H1 (cell line): Measurements from ENCODE around the gene PLEKHG3. TPM values are rescaled to one million over a fixed set of nuclear protein-coding genes. Genes with fewer than 3 reads are reported as not detected.

Experiments
- CTCF ChIA-PET: fragments of 300-600 bp; sonication (Branson Sonifier 250); formaldehyde crosslinking; loops from one replicate; lab custom pipeline; 2021; ENCODE audit not compliant: partially characterized antibody; lab: Charles Lee
- POLR2A ChIA-PET: fragments of 300-600 bp; sonication (Branson Sonifier 250); formaldehyde crosslinking; loops from one replicate; lab custom pipeline; 2021; ENCODE audit warnings: inconsistent platforms; ENCODE audit not compliant: partially characterized antibody; lab: Charles Lee
- DNase-seq, 2 experiments: peaks; one replicate each; pipeline versions ENCODE4 v3.0.0 to v3.0.0-alpha.2; 2010 to 2022; ENCODE audit warnings: low spot score in 2 of 2, low read depth in 1 of 2, mixed read lengths in 1 of 2
- FAIRE-seq: peaks from 2 replicates; lab custom pipeline; 2011; peaks lifted over from hg19 to GRCh38; lab: Jason Lieb, UNC
- H2AFZ ChIP-seq: 2 replicates; pipeline ENCODE4 v1.8.1; 2012; ENCODE audit warnings: low read length, inconsistent platforms
- H2AK5ac ChIP-seq: 2 replicates; pipeline ENCODE4 v1.6.1; 2013; ENCODE audit warnings: low read depth, low read length
- H2BK120ac ChIP-seq: replicated peaks from 2 replicates; pipeline ENCODE3; 2013; ENCODE audit warnings: low read depth, low read length, inconsistent platforms
- H2BK12ac ChIP-seq: 2 replicates; pipeline ENCODE4 v1.6.1; 2013; ENCODE audit warnings: low read depth, low read length
- H2BK15ac ChIP-seq: 2 replicates; pipeline ENCODE4 v1.6.1; 2013; ENCODE audit warnings: low read length
- H2BK20ac ChIP-seq: 2 replicates; pipeline ENCODE4 v1.6.1; 2013; ENCODE audit warnings: low read length
- H2BK5ac ChIP-seq: 2 replicates; pipeline ENCODE4 v1.6.1; 2013; ENCODE audit warnings: low read depth, low read length
- H3K14ac ChIP-seq: 2 replicates; pipeline ENCODE4 v1.6.1; 2013; ENCODE audit warnings: inconsistent platforms; ENCODE audit not compliant: insufficient read length
- H3K18ac ChIP-seq: 2 replicates; pipeline ENCODE4 v1.6.1; 2013; ENCODE audit warnings: low read length; ENCODE audit errors: extremely low read depth
- H3K23ac ChIP-seq: 2 replicates; pipeline ENCODE4 v1.6.1; 2013; ENCODE audit warnings: inconsistent platforms; ENCODE audit not compliant: insufficient read length
- H3K23me2 ChIP-seq: 2 replicates; pipeline ENCODE4 v1.6.1; 2013; ENCODE audit warnings: low read depth, low read length
- H3K27ac ChIP-seq: 2 replicates; pipeline ENCODE4 v1.6.1; 2011; ENCODE audit warnings: low read depth, low read length, inconsistent platforms
- H3K27me3 ChIP-seq, 4 experiments: replicated peaks in 1 of 4; 1 replicate in 1 of 4; 2 replicates in 3 of 4; pipeline versions ENCODE4 v1.6.1 to v1.8.1; 2011 to 2013; ENCODE audit warnings: low read length in 3 of 4, mild to moderate bottlenecking in 3 of 4, inconsistent platforms in 2 of 4, mixed read lengths in 2 of 4, moderate library complexity in 1 of 4; ENCODE audit not compliant: control insufficient read depth in 3 of 4, insufficient read depth in 3 of 4; ENCODE audit errors: extremely low read depth in 1 of 4
- H3K36me3 ChIP-seq, 4 experiments: 2 replicates each; pipeline versions ENCODE4 v1.6.1 to v1.8.1; 2011 to 2013; ENCODE audit warnings: mild to moderate bottlenecking in 4 of 4, low read length in 3 of 4, moderate library complexity in 2 of 4, control low read depth in 1 of 4, inconsistent platforms in 1 of 4; ENCODE audit not compliant: insufficient read depth in 4 of 4, control insufficient read depth in 2 of 4
- H3K4ac ChIP-seq: replicated peaks from 2 replicates; pipeline ENCODE3; 2013; ENCODE audit warnings: low read length, low read depth, mixed read lengths, inconsistent platforms; ENCODE audit not compliant: insufficient read length
- H3K4me1 ChIP-seq, 4 experiments: replicated peaks in 1 of 4; 1 replicate in 1 of 4; 2 replicates in 3 of 4; pipeline versions ENCODE4 v1.6.1 to v1.8.1; 2011 to 2013; ENCODE audit warnings: low read length in 3 of 4, inconsistent platforms in 2 of 4, mixed read lengths in 1 of 4; ENCODE audit not compliant: insufficient read depth in 4 of 4, control insufficient read depth in 3 of 4
- H3K4me2 ChIP-seq, 2 experiments: 2 replicates each; pipeline versions ENCODE4 v1.6.1 to v1.8.1; 2011 to 2013; ENCODE audit warnings: low read depth in 2 of 2, low read length in 2 of 2, control low read depth in 1 of 2, inconsistent platforms in 1 of 2, mild to moderate bottlenecking in 1 of 2; ENCODE audit not compliant: insufficient read depth in 1 of 2
- H3K4me3 ChIP-seq, 4 experiments: fragments of 200-600, 300-600 bp in 1 of 4; sonication (generic), shearing (Covaris generic), sonication (Bioruptor Twin) in 1 of 4; 2 replicates each; pipeline versions ENCODE4 v1.5.1 to v1.8.1; 2011 to 2016; ENCODE audit warnings: low read length in 4 of 4, low read depth in 3 of 4, control low read depth in 2 of 4, inconsistent platforms in 2 of 4, mild to moderate bottlenecking in 2 of 4, mixed read lengths in 1 of 4, moderate library complexity in 1 of 4; ENCODE audit not compliant: insufficient read depth in 2 of 4; ENCODE audit errors: extremely low read depth in 1 of 4
- H3K56ac ChIP-seq: replicated peaks from 2 replicates; pipeline ENCODE3; 2013; ENCODE audit warnings: low read depth, mild to moderate bottlenecking, mixed read lengths, low read length, inconsistent platforms; ENCODE audit not compliant: insufficient read length
- H3K79me1 ChIP-seq: 2 replicates; pipeline ENCODE4 v1.6.1; 2013; ENCODE audit warnings: low read depth, low read length, control low read depth
- H3K79me2 ChIP-seq, 2 experiments: 2 replicates each; pipeline versions ENCODE4 v1.6.1 to v1.8.1; 2012 to 2013; ENCODE audit warnings: low read length in 2 of 2, mild to moderate bottlenecking in 2 of 2, inconsistent platforms in 1 of 2; ENCODE audit not compliant: insufficient read depth in 2 of 2, control insufficient read depth in 1 of 2
- H3K9ac ChIP-seq, 4 experiments: replicated peaks in 1 of 4; 1 replicate in 1 of 4; 2 replicates in 3 of 4; pipeline versions ENCODE4 v1.6.1 to v1.8.1; 2011 to 2013; ENCODE audit warnings: low read depth in 3 of 4, low read length in 3 of 4, control low read depth in 2 of 4, mild to moderate bottlenecking in 2 of 4, moderate library complexity in 2 of 4, inconsistent platforms in 1 of 4; ENCODE audit errors: extremely low read depth in 1 of 4
- H3K9me3 ChIP-seq, 2 experiments: 2 replicates each; pipeline versions ENCODE4 v1.6.1 to v1.8.1; 2012 to 2013; ENCODE audit warnings: mild to moderate bottlenecking in 2 of 2, moderate library complexity in 2 of 2, control low read depth in 1 of 2, inconsistent platforms in 1 of 2, low read depth in 1 of 2, low read length in 1 of 2, mixed read lengths in 1 of 2; ENCODE audit not compliant: insufficient read depth in 2 of 2
- H4K20me1 ChIP-seq, 2 experiments: replicated peaks in 1 of 2; 2 replicates each; pipeline versions ENCODE3 to v1.8.1; 2011 to 2013; ENCODE audit warnings: inconsistent platforms in 2 of 2, low read length in 2 of 2, mild to moderate bottlenecking in 1 of 2; ENCODE audit not compliant: insufficient read depth in 2 of 2, control insufficient read depth in 1 of 2
- H4K5ac ChIP-seq: 2 replicates; pipeline ENCODE4 v1.6.1; 2013; ENCODE audit warnings: low read length, low read depth, mixed read lengths, inconsistent platforms; ENCODE audit not compliant: insufficient read length
- H4K8ac ChIP-seq: 2 replicates; pipeline ENCODE4 v1.8.0; 2013; ENCODE audit warnings: mild to moderate bottlenecking, moderate library complexity, low read length, inconsistent platforms; ENCODE audit not compliant: insufficient read depth; ENCODE audit errors: extremely low read depth
- H4K91ac ChIP-seq: replicated peaks from 2 replicates; pipeline ENCODE3; 2013; ENCODE audit warnings: low read length, mixed read lengths, inconsistent platforms; ENCODE audit not compliant: insufficient read length
- BACH1 ChIP-seq: IDR thresholded peaks from 2 replicates; pipeline ENCODE4 v1.6.1; 2012; ENCODE audit warnings: low read length, improper control_type of control experiment
- CBX8 ChIP-seq: fragments of 300-800, 300-1000 bp; sonication (generic); IDR thresholded peaks from 2 replicates; pipeline ENCODE4 v1.7.1; 2016; ENCODE audit warnings: low read depth, low read length, borderline replicate concordance
- E2F6 ChIP-seq: IDR thresholded peaks from 2 replicates; pipeline ENCODE4 v1.6.1; 2012; ENCODE audit warnings: inconsistent platforms
- JUND ChIP-seq: IDR thresholded peaks from 2 replicates; pipeline ENCODE4 v1.6.1; 2011; ENCODE audit warnings: mild to moderate bottlenecking, improper control_type of control experiment, low read length
- MAFK ChIP-seq: IDR thresholded peaks from 2 replicates; pipeline ENCODE4 v1.6.1; 2012; ENCODE audit warnings: low read depth, mild to moderate bottlenecking, improper control_type of control experiment, low read length
- RNF2 ChIP-seq: fragments of 200-900, 300-1000 bp; sonication (generic); IDR thresholded peaks from 2 replicates; pipeline ENCODE4 v1.7.1; 2016; ENCODE audit warnings: borderline replicate concordance, low read depth, mild to moderate bottlenecking, antibody characterized with exemption, low read length; ENCODE audit not compliant: poor library complexity, severe bottlenecking; ENCODE audit errors: missing control alignments
- SUZ12 ChIP-seq: fragments of 200-600 bp; sonication (generic); IDR thresholded peaks from 2 replicates; pipeline ENCODE4 v1.6.1; 2012; ENCODE audit warnings: mild to moderate bottlenecking, inconsistent platforms, low read length, moderate library complexity, mixed read lengths
- ZNF274 ChIP-seq: IDR thresholded peaks from 2 replicates; pipeline ENCODE4 v1.7.0; 2012; ENCODE audit warnings: low read length, borderline replicate concordance; ENCODE audit errors: extremely low read depth
- WGBS, 2 experiments: shearing (Covaris generic) in 1 of 2; methylation state at CpG; one replicate each; pipeline versions ENCODE4 v1.1.6 to v1.1.7; 2013 to 2015; ENCODE audit warnings: low lambda C conversion rate in 2 of 2, mixed read lengths in 2 of 2, inconsistent platforms in 1 of 2, low coverage in 1 of 2, missing lambda C conversion rate in 1 of 2; ENCODE audit not compliant: insufficient replicate concordance in 2 of 2, insufficient coverage in 1 of 2, insufficient read length in 1 of 2; ENCODE audit errors: extremely low coverage in 1 of 2, missing lambda C conversion rate in 1 of 2; 5-methylcytosine and 5-hydroxymethylcytosine counted together
- polyA plus RNA-seq, 7 experiments: library from polyadenylated mRNA; depleted of rRNA in 3 of 7; stranded (reverse) in 5 of 7; unstranded in 2 of 7; fragments of >200 nt in 5 of 7; fragments of 200-250 nt in 2 of 7; gene quantifications; 1 replicate in 5 of 7; 2 replicates in 1 of 7; 4 replicates in 1 of 7; pipeline versions ENCODE4 v1.2.1 to v1.2.3, GENCODE V29; 2011 to 2013; ENCODE audit warnings: missing spikeins in 2 of 7, mixed read lengths in 2 of 7
- total RNA-seq: library from RNA; stranded (reverse); fragmentation: NEBNext Ultra II Directional; extraction: Animal tissue kit (Norgen Biotek cat#: 25700); gene quantifications from 2 replicates; pipeline ENCODE4 v1.2.1, GENCODE V29; 2021

Gene PLEKHG3
- total and polyA plus RNA-seq, 2 of the 8 experiments (the other 6 are each of a cell fraction or from before 2014, with no cell fraction given) = 43.4 to 90.6 TPM

- Histone ChIP-seq H2BK20ac (no peak overlapping the region), H3K4me2 (no peak overlapping the region), H4K5ac (no peak overlapping the region), H3K79me2 (no peaks in the 10 kb centered on the region), H3K4me1 (no peaks in the 10 kb centered on the region), H3K27me3 (no peaks in the 10 kb centered on the region), H2BK120ac (no peak overlapping the region), H2AK5ac (no peak overlapping the region), H3K14ac (no peak overlapping the region), H2BK12ac (no peak overlapping the region), H3K23ac (no peak overlapping the region), H3K79me1 (no peaks in the 10 kb centered on the region), H3K23me2 (no peaks in the 10 kb centered on the region), H2AFZ (no peak overlapping the region), H3K9ac (no peak overlapping the region), H3K9me3 (peaks cover 15 to 26% of the 10 kb centered on the region in 2 experiments), H3K27ac (no peak overlapping the region), H3K4me3 (no peak overlapping the region), H4K91ac (no peak overlapping the region), H2BK15ac (no peak overlapping the region), H3K4ac (no peak overlapping the region), H2BK5ac (no peak overlapping the region), H3K18ac (no peak overlapping the region), H3K36me3 (no peaks in the 10 kb centered on the region), H3K56ac (no peak overlapping the region), H4K8ac (peak overlapping the region; percentile 62; the same call in 1 of the 2 replicates), H4K20me1 (no peaks in the 10 kb centered on the region)
- POLR2A ChIA-PET = interaction anchor here (0.6 kb wide), 1 partner anchor 228 kb away, joined by 4 read pairs; no protein-coding TSS in a partner anchor
- CTCF ChIA-PET = interaction anchor here (1.0 to 9.1 kb wide), 14 partner anchors 8 to 138 kb away, joined by 3 to 96 read pairs (median 9); no protein-coding TSS in a partner anchor
- DNase-seq = no peak
- WGBS, 2 experiments = 92% methylated on average over 16 of the region's 16 CpGs; no CpG with 5 or more reads in 1 of the 2 experiments
- TF ChIP-seq ZNF274 (no peak), SUZ12 (no peak), E2F6 (no peak), MAFK (no peak), RNF2 (no peak), BACH1 (no peak), JUND (no peak), CBX8 (no peak)
- FAIRE-seq = no peak
Measured at GRCh38 chr14:64774272-64774671, 70.0 kb downstream of the PLEKHG3 start.
